ENCODE measurements around the gene KDF1. TPM values are rescaled to one million over a fixed set of nuclear protein-coding genes. Genes with fewer than 3 reads are reported as not detected.
A peak's percentile ranks its signal among the peaks of the same experiment; 100 is the strongest.

Gene KDF1
- total and polyA plus RNA-seq, 2 of the 13 experiments (the other 11 are each of a cell fraction or from before 2014, with no cell fraction given) = 1.9 to 4.9 TPM

DNA sequence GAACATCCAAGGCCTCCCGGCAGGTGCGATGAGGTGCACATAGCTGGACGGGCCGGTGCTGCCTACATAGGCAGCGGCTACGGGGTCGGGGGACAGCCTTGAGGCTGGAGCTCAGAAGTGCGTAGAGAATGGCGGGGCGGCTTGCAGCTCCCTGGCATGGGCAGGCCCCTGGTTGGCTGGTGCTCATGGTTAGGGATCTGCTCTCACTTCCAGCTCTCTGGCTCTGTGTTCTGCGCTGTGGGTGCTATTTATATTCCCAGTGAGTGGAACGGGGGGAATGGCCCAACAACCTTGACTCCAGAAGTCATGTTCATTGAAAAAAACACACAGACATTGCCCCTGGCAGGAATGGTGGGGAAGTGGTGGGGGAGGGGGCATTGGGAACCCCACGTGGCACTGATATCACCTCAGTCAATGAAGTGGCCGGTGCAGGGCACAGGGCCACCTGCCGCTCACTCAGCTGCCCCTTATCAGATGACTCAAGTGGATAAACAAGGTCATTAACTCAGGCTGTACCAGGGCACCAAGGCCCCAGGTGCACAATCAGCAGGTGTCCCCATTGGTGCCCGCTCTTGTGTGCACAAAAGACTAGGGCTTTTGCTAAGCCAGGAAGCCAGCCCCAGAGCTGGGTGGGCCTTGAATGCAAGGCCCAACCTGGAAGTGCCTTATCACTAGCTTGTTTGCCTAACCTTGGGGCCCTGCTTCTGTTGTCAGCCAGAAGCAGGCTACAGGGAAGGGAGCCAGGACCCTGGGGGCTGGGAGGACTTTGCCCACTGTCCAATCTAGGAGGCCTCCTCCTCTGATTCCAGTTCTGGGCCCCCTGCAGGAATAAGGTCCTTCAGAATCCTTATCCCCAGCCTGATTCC is 46.3 kb downstream of the KDF1 start, which contains the start of gene NR0B2 (continued):
- TF ChIP-seq DMTF1 (CRISPR knock-in tag; IDR thresholded peaks at IDR 0.05) (peak; percentile 83; the same call in 1 of the 2 replicates), ZNF547 (CRISPR knock-in tag; IDR thresholded peaks at IDR 0.05) (0 out of 2 replicates have a peak, but pooled peaks have one; percentile 52), FOXP1 (IDR thresholded peaks at IDR 0.05) (peak; percentile 82), FOXP1 (CRISPR knock-in tag; IDR thresholded peaks at IDR 0.05) (peak; percentile 88), SKIL (CRISPR knock-in tag; IDR thresholded peaks at IDR 0.05; ENCODE audit: borderline replicate concordance) (peak; percentile 100), ZBTB20 (CRISPR knock-in tag; IDR thresholded peaks at IDR 0.05; ENCODE audit: borderline replicate concordance, low read depth) (peak; percentile 95), SATB2 (CRISPR knock-in tag; IDR thresholded peaks at IDR 0.05) (0 out of 2 replicates have a peak, but pooled peaks have one; percentile 54), ZBTB8A (CRISPR knock-in tag; IDR thresholded peaks at IDR 0.05; ENCODE audit: borderline replicate concordance, low read depth) (no peak), ZNF256 (CRISPR knock-in tag; conservative IDR thresholded peaks at IDR 0.05) (peak; percentile 93; the same call in 1 of the 2 replicates), ZFP36L1 (CRISPR knock-in tag; IDR thresholded peaks at IDR 0.05) (peak; percentile 43), ZNF800 (CRISPR knock-in tag; IDR thresholded peaks at IDR 0.05) (no peak), ZNF24 (IDR thresholded peaks at IDR 0.05) (no peak), SMAD3 (CRISPR knock-in tag; IDR thresholded peaks at IDR 0.05) (peak; percentile 60; the same call in 1 of the 2 replicates), ZNF615 (CRISPR knock-in tag; IDR thresholded peaks at IDR 0.05; ENCODE audit: borderline replicate concordance) (no peak; the same call in 1 of the 2 replicates), CENPT (CRISPR knock-in tag; IDR thresholded peaks at IDR 0.05; ENCODE audit: low read depth) (peak; percentile 84), ZNF224 (CRISPR knock-in tag; IDR thresholded peaks at IDR 0.05) (0 out of 2 replicates have a peak, but pooled peaks have one; percentile 30), HNRNPH1 (optimal IDR thresholded peaks at IDR 0.05; ENCODE audit: low read depth, low read length) (no peak), ZNF138 (CRISPR knock-in tag; IDR thresholded peaks at IDR 0.05; ENCODE audit: low read depth) (no peak), NR2C2 (CRISPR knock-in tag; IDR thresholded peaks at IDR 0.05; ENCODE audit: borderline replicate concordance) (peak; percentile 90)
- TF ChIP-seq, protein P1, sequence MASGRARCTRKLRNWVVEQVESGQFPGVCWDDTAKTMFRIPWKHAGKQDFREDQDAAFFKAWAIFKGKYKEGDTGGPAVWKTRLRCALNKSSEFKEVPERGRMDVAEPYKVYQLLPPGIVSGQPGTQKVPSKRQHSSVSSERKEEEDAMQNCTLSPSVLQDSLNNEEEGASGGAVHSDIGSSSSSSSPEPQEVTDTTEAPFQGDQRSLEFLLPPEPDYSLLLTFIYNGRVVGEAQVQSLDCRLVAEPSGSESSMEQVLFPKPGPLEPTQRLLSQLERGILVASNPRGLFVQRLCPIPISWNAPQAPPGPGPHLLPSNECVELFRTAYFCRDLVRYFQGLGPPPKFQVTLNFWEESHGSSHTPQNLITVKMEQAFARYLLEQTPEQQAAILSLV (CRISPR knock-in tag; IDR thresholded peaks at IDR 0.05; ENCODE audit: borderline replicate concordance) = peak; percentile 54; the same call in 1 of the 2 replicates
